HG03342 (cell line): ENCODE measurements around the gene METTL18.
"Not testable (repeated sequence)": the region's sequence is repeated elsewhere in the genome, so short reads cannot be mapped to it uniquely, and the experiment has no call there.

Experiments used
- ATAC-seq: cut with Tn5 transposase; IDR thresholded peaks from one replicate; pipeline ENCODE4 v1.9.1; 2021; ENCODE audit warnings: mild to moderate bottlenecking, moderate library complexity; ENCODE audit not compliant: unreplicated experiment

Gene METTL18

DNA sequence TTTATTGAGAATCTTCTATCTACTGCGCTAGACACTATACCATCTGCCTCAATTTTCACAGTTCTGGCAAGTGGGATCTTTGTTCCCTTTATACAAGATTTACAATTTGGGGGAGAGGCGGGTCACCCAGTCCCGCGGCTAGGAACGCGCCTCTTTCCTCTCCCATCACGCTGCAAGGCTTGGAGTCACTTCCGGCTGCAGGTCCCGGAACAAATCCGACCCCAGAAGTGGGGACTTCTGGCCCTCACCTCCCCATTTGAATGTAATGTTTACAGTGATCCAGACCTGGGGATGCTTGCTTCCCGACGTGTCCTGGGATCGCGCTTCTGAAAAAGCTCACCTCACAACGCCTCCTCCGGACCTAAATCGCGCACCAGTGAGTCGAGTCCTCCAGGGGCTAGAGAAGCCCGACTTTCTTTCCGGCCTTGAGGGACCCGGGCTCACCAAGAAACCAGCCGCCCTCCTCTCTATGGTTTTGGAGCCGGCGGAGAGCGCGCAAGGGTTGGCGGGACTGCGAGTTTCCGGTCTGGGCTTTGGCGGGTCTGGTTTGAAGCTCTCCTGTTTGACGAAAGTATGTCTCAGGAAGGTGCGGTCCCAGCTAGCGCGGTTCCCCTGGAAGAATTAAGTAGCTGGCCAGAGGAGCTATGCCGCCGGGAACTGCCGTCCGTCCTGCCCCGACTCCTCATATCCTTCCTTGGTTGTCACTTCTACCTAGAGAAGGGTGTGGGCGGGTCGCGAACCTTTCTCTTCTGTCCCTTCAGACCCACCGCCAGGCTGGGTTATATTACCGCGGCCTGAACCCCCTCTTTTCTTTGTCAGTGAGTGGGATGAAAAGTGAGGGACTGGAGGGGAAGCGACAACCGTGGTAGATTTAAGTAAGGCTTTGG lies at the start of gene METTL18:
Gene METTL18, minus strand, starts transcription at position 378 of the 887 bp plus-strand sequence. CDS start 1,212 bp downstream, outside the sequence.
- peak; percentile 94 for ATAC-seq

DNA sequence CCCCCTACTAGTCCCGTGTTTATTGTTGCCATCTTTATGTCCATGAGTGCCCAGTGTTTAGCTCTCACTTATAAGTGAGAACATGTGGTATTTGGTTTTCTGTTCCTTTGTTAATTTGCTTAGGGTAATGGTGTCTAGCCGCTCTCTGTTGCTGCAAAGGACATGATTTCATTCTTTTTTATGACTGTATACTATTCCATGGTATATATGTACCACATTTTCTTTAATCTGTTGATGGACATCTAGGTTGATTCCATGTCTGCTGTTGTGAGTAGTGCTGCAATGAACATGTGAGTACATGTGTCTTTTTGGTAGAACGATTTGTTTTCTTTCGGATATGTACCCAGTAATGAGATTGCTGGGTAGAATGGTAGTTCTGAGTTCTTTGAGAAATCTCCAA lies 44.2 kb upstream of the METTL18 start:
- ATAC-seq, result no peak

DNA sequence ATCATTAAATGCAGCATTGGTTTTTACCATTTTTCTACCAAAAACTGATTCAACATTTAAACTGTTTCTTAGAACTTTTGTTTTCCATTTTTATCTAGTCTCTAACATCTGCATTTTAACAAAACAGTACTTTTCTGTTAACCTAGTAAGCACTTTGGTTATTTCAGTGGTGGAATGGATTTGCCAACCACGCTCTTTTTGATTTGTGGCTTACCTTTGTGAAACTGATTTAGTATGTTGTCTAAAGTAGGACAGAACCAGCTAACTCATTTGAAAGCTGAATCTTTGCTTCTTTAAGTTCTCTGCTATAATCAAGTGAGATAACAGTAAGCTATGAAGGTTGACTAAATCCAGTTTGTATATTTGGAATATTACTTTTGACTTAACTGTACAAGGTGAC lies 41.5 kb upstream of the METTL18 start:
- no peak for ATAC-seq

DNA sequence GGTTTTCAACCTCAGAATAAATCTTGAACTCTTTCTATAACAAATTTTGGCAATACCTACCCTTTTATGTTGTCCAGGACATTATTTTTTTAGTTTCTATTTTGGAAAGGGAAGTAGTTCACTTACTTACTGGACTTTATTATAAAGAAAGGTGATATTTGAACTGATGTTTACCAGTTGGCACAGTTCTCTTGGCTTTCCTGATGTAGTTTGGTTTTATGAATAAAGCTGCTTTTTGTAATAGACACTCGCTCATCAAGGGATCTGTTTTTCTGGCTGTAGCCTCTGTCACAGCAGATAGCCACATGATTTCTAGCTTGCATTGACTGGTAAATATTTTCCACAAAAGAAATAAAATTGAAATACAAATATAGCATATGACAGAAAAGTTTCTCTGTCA lies 40.9 kb upstream of the METTL18 start:
- ATAC-seq, result no peak

DNA sequence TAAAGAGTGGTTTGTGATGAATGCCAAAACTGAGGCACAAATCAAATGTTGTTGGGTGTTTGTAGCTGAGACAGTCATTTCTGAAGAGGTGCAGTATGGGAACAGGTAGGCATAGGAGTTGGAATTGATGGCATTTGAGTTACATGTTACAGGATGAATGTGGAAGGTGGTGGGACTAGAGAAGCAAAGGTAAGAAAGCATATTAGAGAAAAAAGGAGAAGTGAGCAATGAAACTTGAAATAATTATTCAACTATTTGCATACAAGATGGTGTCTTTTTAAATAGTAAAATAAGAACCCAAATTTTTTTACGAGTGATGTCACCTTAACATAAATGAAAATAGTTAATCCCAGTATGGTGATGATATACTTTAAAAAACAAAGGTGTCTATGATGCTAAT lies 40.2 kb upstream of the METTL18 start:
- ATAC-seq, result no peak

DNA sequence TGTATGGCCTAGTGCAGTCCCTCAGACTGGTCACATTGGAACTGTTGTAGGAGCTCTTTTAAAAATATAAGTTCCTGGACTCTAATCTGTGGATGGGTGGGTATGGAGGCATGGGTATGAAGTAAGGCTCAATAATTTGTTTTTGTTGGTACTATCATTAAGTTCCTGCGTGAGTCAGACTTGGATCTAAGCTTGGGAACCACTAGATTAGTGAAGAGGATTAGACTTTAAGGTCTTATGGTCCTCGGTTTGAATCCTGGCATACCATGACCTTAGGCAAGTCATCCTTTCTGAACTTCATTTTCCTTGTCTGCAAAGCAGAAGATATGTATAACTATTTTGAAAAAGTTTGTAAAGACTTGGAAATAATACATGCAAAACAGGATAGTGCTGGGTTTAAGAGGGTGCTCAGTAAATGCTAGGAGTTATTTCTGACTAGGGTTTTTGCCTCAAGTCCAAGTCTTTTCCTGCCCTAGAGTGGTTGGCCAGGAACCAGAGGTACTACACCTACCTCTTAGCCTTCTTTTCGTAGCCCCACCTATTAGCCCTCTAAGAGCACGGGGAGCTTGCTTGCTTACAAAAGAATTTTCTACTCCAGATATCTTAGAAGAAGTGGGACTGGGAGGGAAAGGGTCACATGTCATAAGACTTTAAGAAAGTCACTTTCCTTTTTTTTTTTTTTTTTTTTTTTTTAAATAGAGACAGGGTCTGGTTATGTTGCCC lies 38.6 kb upstream of the METTL18 start:
- no peak for ATAC-seq

DNA sequence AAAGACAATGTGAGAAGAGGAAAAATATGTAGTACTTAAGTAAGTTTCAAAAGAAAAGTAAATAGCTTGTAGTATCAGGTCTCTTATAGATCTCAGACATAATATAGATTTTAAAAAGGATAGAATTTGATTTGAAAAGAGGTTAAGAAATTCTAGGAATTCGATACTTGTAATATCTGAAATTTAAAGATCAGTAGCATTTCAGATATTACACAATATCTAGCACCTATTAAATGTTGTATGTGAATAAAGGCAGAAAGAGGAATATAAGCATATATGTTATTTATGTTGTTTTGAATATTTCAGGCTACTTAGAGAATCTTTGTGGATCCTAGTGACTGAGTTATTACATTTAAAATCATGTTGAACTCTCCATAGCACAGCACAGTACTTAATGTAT lies 35.0 kb upstream of the METTL18 start:
- ATAC-seq, result no peak

DNA sequence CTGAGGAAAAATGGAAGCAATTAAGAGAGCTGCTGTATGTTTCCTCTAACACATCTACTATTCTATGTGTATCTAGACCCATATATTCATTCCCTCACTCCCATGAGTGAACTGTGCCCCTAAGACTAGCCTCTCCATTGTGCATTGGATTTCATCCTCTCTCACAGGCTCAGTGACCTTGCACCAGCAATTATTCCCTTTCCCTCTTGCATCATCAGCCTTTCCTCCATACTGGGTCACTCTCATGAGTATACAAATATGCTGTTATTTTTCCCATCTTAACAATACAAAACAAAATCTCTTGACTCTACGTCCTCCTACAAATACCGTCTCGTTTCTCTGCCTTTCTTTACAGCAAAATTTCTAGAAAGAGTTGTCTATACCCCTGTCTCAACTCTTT lies 29.4 kb upstream of the METTL18 start:
- no peak for ATAC-seq

DNA sequence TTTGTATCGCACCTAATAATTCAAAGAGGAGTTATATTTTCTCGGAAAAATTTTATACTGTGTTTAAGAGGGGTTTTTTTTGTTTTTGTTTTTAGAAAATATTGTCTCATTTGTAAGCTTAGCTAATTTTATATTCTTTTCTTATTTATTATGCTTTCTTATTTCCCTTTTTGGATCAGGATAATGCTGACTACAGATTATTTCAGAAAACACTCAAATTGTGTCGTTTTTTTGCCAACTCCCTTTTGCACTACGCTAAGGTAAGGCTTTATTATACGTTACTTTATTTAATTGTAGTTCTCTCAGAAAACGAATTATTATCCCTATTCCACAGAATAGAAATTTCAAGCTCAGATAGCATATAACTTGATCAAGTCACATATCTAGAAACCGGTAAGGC lies 26.8 kb upstream of the METTL18 start:
- ATAC-seq, result no peak

DNA sequence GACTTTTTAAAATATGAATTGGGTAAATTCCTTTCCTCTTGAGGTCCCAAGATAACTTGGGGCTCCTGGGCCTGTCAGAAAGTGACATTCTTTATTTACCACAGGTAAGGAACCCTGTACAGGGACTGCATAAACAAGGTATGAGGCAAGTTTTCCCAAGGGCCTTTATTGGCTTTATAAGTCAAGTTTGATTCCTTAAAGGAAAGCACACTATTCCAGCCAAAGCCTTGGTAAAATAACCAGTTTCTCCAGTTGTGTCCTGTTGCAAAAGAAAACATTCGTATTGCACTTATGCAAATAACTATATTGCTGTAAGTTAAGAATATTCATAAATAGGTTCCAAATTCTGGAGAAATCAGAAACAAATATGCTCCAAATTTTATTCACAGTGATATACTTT lies 21.9 kb upstream of the METTL18 start:
- no peak for ATAC-seq

DNA sequence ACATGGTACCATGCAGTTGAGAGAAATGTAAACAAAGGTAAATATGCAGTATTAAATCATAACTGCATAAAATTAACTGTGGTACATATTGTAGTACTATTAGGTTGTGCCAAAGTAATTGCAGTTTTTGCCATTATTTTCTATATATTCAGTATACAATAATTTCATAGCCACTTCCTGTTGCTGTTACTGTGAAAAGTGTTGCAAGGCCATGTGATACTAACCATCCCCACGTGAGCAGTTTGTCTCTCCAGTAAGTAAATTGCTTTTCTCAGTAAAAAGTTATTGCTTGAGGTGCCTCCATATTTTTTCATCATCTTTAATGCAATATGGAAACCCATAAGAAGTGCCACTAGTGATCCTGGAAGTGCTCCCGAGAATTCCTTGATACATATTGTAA lies 19.6 kb upstream of the METTL18 start:
- no peak for ATAC-seq

DNA sequence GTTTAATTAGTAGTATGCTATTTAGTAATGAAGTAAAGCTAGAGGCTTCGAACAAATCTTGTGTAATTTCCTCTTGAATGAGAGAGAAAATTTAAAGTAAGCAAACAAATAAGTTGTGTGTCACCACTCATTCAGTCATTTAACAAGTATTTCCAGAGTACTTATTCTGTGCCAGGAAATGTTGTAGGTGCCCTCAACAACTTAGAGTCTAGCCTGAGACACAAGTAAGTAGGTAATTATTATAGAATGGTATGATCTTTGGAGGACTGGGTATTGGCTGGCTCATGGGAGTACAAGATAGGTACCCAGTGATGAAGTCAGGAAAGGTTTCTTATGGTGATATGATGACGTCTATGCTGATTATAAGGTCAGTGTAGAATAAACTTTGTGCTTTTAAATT lies 17.4 kb upstream of the METTL18 start:
- no peak for ATAC-seq

DNA sequence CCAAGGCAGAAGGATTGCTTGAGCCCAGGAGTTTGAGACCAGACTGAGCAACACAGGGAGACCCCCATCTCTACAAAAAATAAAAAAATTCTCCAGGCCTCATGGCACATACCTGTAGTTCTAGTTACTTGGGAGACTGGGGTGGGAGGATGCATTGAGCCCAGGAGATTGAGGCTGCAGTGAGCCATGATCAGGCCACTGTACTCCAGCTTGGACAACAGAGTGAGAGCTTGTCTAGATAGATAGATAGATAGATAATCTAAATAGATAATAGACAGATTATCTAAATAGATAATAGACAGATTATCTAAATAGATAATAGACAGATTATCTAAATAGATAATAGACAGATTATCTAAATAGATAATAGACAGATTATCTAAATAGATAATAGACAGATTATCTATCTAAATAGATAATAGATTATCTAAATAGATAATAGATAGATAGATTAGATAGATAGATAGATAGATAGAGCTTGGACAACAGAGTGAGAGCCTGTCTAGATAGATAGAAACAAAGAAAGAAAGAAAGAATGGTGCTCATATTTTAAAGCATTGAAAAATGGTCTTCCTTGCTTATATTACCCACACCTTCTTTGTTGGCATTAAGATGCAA lies 16.8 kb upstream of the METTL18 start:
- not testable (repeated sequence) for ATAC-seq

DNA sequence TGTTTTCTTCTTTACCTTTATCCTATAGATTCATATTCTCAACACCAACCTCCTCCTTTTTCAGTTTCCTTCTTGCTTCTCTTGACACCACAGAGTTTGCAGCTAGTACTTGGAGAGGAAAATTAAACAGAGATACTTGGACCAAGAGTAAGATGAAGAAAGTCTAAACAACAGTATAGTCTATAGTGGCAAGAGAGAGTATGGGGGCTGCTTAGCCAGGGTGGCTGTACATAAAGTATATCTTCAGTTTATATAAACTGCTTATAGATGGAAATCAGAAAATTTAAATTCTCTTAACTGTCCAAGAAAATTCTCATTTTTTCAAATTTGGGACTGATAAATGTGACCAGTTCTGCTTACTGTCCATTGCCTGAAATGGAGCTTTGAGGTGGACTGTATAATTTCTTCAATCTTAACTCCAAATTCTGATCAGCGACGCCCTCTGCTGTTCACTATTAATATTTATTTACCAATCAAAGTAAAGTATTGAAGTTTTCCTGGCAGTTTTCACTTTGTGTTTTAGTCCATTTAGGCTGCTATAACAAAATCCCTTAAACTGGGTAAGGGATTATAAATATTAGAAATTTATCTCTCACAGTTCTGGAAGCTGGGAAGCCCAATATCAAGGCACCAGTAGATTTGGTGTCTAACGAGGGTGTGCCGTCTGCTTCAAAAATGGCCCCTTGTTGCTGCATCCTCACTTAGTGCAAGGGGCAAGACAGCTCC lies 14.8 kb upstream of the METTL18 start:
- no peak for ATAC-seq

DNA sequence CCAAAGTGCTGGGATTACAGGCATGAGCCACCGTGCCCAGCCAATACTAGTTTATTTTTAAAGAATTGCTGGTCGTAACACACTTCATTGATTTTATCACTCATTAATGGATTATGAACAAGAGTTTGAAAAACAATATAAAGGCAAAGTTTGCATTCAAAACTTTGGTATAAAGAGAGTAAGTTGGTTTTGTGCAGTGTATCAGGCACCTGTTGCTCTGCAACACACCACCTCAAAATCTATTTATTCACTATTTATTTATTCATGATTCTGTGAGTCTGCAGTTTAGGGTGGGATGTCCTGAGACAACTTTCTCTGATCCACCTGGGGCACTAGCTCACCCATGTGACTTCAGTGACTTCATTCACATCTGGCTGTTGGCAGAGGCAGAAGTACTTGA lies 10.2 kb upstream of the METTL18 start:
- no peak for ATAC-seq

DNA sequence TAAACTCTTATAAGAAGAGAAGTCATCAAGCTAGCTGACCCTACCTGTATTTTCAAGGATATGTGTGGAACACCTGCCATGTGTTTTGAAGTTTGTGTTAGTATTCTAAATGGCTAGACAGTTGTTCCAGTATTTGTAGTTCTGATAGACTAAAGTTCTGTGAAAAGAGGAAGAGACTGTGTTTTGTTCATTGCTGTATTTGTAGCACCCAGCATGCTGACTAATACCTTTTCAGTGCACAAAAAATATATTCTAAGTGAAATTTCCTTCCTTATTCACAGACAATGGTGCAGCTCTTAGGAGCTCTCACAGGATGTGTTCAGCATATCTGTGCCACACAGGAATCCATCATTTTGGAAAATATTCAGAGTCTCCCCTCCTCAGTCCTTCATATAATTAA lies 8.2 kb upstream of the METTL18 start:
- ATAC-seq, result no peak

DNA sequence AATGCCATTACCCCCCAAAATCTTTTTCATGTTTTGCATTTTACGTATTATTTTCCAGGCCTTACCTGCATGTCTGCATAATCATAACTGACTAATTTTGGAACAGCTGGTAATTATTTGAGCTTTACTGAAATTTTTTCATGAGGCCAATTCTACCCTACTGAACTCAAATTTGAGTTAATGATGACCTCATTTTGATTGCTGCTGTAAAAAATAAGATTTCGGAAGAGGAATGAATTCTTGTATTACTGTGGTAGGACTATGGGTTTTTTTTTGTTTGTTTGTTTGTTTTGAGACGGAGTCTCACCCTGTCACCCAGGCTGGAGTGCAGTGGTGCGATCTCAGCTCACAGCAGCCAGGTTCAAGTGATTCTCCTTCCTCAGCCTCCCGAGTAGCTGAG lies 2.6 kb upstream of the METTL18 start:
- no peak for ATAC-seq

DNA sequence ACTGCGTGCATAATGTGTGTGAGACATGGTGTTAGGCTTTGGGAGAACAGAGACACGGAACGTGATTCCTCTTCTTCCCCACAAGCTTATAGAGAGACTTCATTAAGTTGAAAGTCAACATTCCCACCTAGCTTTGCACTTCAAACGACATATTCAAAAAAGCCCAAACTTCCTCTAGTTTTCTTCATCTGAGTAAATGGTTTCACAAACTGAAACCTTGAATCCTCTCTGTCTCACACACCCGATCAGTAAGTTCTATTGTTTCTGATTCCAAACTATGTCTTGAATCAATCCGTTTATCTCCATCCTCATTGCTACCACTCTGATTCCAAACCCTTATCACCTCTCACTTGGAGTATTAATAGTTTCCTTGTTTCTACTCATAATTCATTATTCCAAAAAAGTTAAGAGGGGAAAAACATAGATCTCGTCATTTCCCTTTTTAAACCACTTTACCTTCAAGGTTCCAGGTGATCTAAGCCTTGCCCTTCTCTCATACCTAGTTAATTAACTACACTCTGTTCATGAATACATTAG lies 1.6 kb upstream of the METTL18 start:
- ATAC-seq, result no peak

DNA sequence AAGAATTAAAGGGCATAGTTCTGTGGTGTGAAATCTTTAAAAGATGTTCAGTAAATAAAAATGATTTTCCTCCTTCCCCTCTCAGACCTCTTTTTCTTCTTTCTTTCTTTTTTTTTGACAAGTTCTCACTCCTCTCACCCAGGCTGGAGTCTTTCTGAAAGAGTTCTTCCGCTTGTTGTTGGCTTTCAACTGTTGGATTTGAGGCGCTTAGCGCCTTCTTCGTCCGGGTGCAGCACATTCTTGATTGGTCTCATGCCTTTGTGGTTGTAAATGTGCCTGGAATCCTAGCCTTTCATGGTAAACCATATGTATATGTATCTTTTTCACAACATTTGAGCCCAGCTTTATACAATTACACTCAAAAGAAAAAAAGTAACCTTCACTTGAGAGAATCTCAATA lies 980 bp upstream of the METTL18 start:
- no peak for ATAC-seq

DNA sequence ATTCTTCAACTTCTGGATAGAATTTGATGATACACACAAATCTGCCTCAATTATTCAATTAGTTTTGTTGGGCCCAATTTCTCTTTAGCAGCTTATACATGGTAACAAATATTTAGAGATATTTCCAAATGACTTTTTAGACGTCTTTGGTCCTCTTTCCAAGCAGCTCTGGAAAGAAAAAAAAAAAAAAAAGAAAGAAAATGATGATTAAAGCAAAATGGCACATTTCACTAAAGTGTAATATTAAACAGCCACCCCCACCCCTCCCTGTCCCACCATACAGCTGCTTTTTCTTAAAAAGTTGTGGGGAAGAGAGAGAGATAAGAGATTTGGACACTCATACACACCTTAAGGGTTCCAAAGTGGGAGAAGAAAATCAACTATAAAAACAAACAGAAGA lies 977 bp downstream of the METTL18 start:
- ATAC-seq, result no peak

DNA sequence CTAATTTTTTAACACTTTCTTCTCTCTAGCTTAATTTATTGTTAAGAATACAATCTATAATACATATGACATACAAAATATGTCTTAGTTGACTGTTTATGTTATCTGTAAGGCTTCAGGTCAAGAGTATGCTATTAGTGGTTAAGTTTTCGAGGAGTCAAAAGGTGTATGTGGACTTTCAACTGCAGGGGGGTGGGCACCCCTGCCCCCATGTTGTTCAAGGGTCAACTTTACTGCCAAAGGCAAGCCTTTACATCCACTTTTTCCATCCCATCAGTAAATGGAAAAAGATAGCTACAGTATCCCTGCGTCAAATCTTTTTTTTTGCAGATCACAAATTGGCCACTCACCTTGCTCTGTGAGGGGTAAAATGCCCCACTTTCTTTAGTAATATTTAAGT lies 6.3 kb downstream of the METTL18 start:
- ATAC-seq, result no peak
